HUES6 (cell line): ENCODE results near the gene PTPRR.

ENCODE experiments used
- H3K27ac ChIP-seq: 2 replicates; pipeline ENCODE4 v1.7.0; 2013; ENCODE audit warnings: low read depth, mild to moderate bottlenecking, low read length, inconsistent platforms
- H3K27me3 ChIP-seq: 2 replicates; pipeline ENCODE4 v1.6.1; 2013; ENCODE audit warnings: low read length; ENCODE audit not compliant: control insufficient read depth, insufficient read depth
- H3K36me3 ChIP-seq: 2 replicates; pipeline ENCODE4 v1.6.1; 2013; ENCODE audit warnings: low read length; ENCODE audit not compliant: control insufficient read depth, insufficient read depth
- H3K4me1 ChIP-seq: 2 replicates; pipeline ENCODE4 v1.6.1; 2013; ENCODE audit warnings: low read length; ENCODE audit not compliant: control insufficient read depth, insufficient read depth
- H3K4me3 ChIP-seq: 2 replicates; pipeline ENCODE4 v1.5.1; 2013; ENCODE audit warnings: low read depth, low read length
- H3K9ac ChIP-seq: one replicate; pipeline ENCODE4 v1.6.1; 2013; ENCODE audit warnings: mild to moderate bottlenecking, low read length
- H3K9me3 ChIP-seq: 2 replicates; pipeline ENCODE4 v1.6.1; 2013; ENCODE audit warnings: low read depth, low read length; ENCODE audit not compliant: control insufficient read depth, insufficient read depth

The PTPRR gene

GRCh38 chr12:70920251-70920851 is at the start of gene PTPRR:
Gene PTPRR (minus strand): TSS chr12:70920738. CDS start chr12:70920390, 348 bp downstream.
- peaks cover 31% of the 10 kb centered on the region for H3K27me3 ChIP-seq
- H3K36me3 ChIP-seq, result no peaks in the 10 kb centered on the region
- H3K4me3 ChIP-seq, result peak within 1 kb of the TSS; percentile 56
- H3K4me1 ChIP-seq, result peaks cover 13% of the 10 kb centered on the region; the same call in 1 of the 2 replicates
- H3K27ac ChIP-seq, result no peak within 1 kb of the TSS
- no peaks in the 10 kb centered on the region for H3K9me3 ChIP-seq
- H3K9ac ChIP-seq, result no peak within 1 kb of the TSS

GRCh38 chr12:70966996-70967790 is 46.7 kb upstream of the PTPRR start:
- H3K9me3 ChIP-seq, result no peaks in the 10 kb centered on the region
- H3K27ac ChIP-seq, result no peak overlapping the region
- H3K27me3 ChIP-seq, result no peaks in the 10 kb centered on the region
- no peaks in the 10 kb centered on the region; the same call in 1 of the 2 replicates for H3K4me1 ChIP-seq
- no peak overlapping the region for H3K9ac ChIP-seq
- no peak overlapping the region for H3K4me3 ChIP-seq
- no peaks in the 10 kb centered on the region for H3K36me3 ChIP-seq

GRCh38 chr12:70966046-70966445 is 45.5 kb upstream of the PTPRR start:
- Histone ChIP-seq H3K9ac (no peak overlapping the region), H3K27me3 (no peaks in the 10 kb centered on the region), H3K4me1 (no peaks in the 10 kb centered on the region; the same call in 1 of the 2 replicates), H3K9me3 (no peaks in the 10 kb centered on the region), H3K27ac (no peak overlapping the region), H3K4me3 (no peak overlapping the region), H3K36me3 (no peaks in the 10 kb centered on the region)

- Histone ChIP-seq H3K27ac (no peak overlapping the region), H3K9me3 (no peaks in the 10 kb centered on the region), H3K4me1 (no peaks in the 10 kb centered on the region; the same call in 1 of the 2 replicates), H3K36me3 (no peaks in the 10 kb centered on the region), H3K9ac (no peak overlapping the region), H3K27me3 (no peaks in the 10 kb centered on the region), H3K4me3 (no peak overlapping the region)
Measured at GRCh38 chr12:70964867-70965510, 44.5 kb upstream of the PTPRR start.

GRCh38 chr12:70963081-70963660 is 42.6 kb upstream of the PTPRR start:
- Histone ChIP-seq H3K27ac (no peak overlapping the region), H3K9me3 (no peaks in the 10 kb centered on the region), H3K4me3 (no peak overlapping the region), H3K4me1 (no peaks in the 10 kb centered on the region; the same call in 1 of the 2 replicates), H3K9ac (no peak overlapping the region), H3K27me3 (no peaks in the 10 kb centered on the region), H3K36me3 (no peaks in the 10 kb centered on the region)

GRCh38 chr12:70962226-70962794 is 41.8 kb upstream of the PTPRR start:
- Histone ChIP-seq H3K27ac (no peak overlapping the region), H3K36me3 (no peaks in the 10 kb centered on the region), H3K9ac (no peak overlapping the region), H3K27me3 (no peaks in the 10 kb centered on the region), H3K9me3 (no peaks in the 10 kb centered on the region), H3K4me1 (no peaks in the 10 kb centered on the region; the same call in 1 of the 2 replicates), H3K4me3 (no peak overlapping the region)

GRCh38 chr12:70960484-70960883 is 39.9 kb upstream of the PTPRR start:
- no peak overlapping the region for H3K27ac ChIP-seq
- H3K36me3 ChIP-seq, result no peaks in the 10 kb centered on the region
- no peaks in the 10 kb centered on the region; the same call in 1 of the 2 replicates for H3K4me1 ChIP-seq

GRCh38 chr12:70955415-70955814 is 34.9 kb upstream of the PTPRR start:
- H3K27me3 ChIP-seq, result no peaks in the 10 kb centered on the region
- H3K4me1 ChIP-seq, result no peaks in the 10 kb centered on the region
- no peaks in the 10 kb centered on the region for H3K36me3 ChIP-seq
- H3K27ac ChIP-seq, result no peak overlapping the region
- H3K9me3 ChIP-seq, result no peaks in the 10 kb centered on the region
- no peak overlapping the region for H3K9ac ChIP-seq
- no peak overlapping the region for H3K4me3 ChIP-seq

More at GRCh38 chr12:70960484-70960883, 39.9 kb upstream of the PTPRR start:
- no peak overlapping the region for H3K9ac ChIP-seq
- H3K27me3 ChIP-seq, result no peaks in the 10 kb centered on the region
- no peak overlapping the region for H3K4me3 ChIP-seq
- no peaks in the 10 kb centered on the region for H3K9me3 ChIP-seq

- Histone ChIP-seq H3K9me3 (no peaks in the 10 kb centered on the region), H3K4me3 (no peak overlapping the region), H3K27ac (no peak overlapping the region), H3K9ac (no peak overlapping the region), H3K27me3 (no peaks in the 10 kb centered on the region), H3K36me3 (no peaks in the 10 kb centered on the region), H3K4me1 (no peaks in the 10 kb centered on the region)
Measured at GRCh38 chr12:70950451-70950850, 29.9 kb upstream of the PTPRR start.

- no peak overlapping the region for H3K27ac ChIP-seq
- no peak overlapping the region for H3K4me3 ChIP-seq
- no peak overlapping the region for H3K9ac ChIP-seq
- no peaks in the 10 kb centered on the region for H3K9me3 ChIP-seq
- no peaks in the 10 kb centered on the region for H3K36me3 ChIP-seq
- no peaks in the 10 kb centered on the region for H3K27me3 ChIP-seq
- no peaks in the 10 kb centered on the region for H3K4me1 ChIP-seq
Measured at GRCh38 chr12:70948976-70949336, 28.4 kb upstream of the PTPRR start.
